H1 (cell line): ENCODE results near the gene CPHXL2. TPM values are rescaled to one million over a fixed set of nuclear protein-coding genes. Genes with fewer than 3 reads are reported as not detected.

Experiments used
- CTCF ChIA-PET: fragments of 300-600 bp; sonication (Branson Sonifier 250); formaldehyde crosslinking; loops from one replicate; lab custom pipeline; 2021; ENCODE audit not compliant: partially characterized antibody; lab: Charles Lee
- POLR2A ChIA-PET: fragments of 300-600 bp; sonication (Branson Sonifier 250); formaldehyde crosslinking; loops from one replicate; lab custom pipeline; 2021; ENCODE audit warnings: inconsistent platforms; ENCODE audit not compliant: partially characterized antibody; lab: Charles Lee
- DNase-seq, 2 experiments: peaks; one replicate each; pipeline versions ENCODE4 v3.0.0 to v3.0.0-alpha.2; 2010 to 2022; ENCODE audit warnings: low spot score in 2 of 2, low read depth in 1 of 2, mixed read lengths in 1 of 2
- FAIRE-seq: peaks from 2 replicates; lab custom pipeline; 2011; peaks lifted over from hg19 to GRCh38; lab: Jason Lieb, UNC
- H2AFZ ChIP-seq: 2 replicates; pipeline ENCODE4 v1.8.1; 2012; ENCODE audit warnings: low read length, inconsistent platforms
- H2AK5ac ChIP-seq: 2 replicates; pipeline ENCODE4 v1.6.1; 2013; ENCODE audit warnings: low read depth, low read length
- H2BK120ac ChIP-seq: replicated peaks from 2 replicates; pipeline ENCODE3; 2013; ENCODE audit warnings: low read depth, low read length, inconsistent platforms
- H2BK12ac ChIP-seq: 2 replicates; pipeline ENCODE4 v1.6.1; 2013; ENCODE audit warnings: low read depth, low read length
- H2BK15ac ChIP-seq: 2 replicates; pipeline ENCODE4 v1.6.1; 2013; ENCODE audit warnings: low read length
- H2BK20ac ChIP-seq: 2 replicates; pipeline ENCODE4 v1.6.1; 2013; ENCODE audit warnings: low read length
- H2BK5ac ChIP-seq: 2 replicates; pipeline ENCODE4 v1.6.1; 2013; ENCODE audit warnings: low read depth, low read length
- H3K14ac ChIP-seq: 2 replicates; pipeline ENCODE4 v1.6.1; 2013; ENCODE audit warnings: inconsistent platforms; ENCODE audit not compliant: insufficient read length
- H3K18ac ChIP-seq: 2 replicates; pipeline ENCODE4 v1.6.1; 2013; ENCODE audit warnings: low read length; ENCODE audit errors: extremely low read depth
- H3K23ac ChIP-seq: 2 replicates; pipeline ENCODE4 v1.6.1; 2013; ENCODE audit warnings: inconsistent platforms; ENCODE audit not compliant: insufficient read length
- H3K23me2 ChIP-seq: 2 replicates; pipeline ENCODE4 v1.6.1; 2013; ENCODE audit warnings: low read depth, low read length
- H3K27ac ChIP-seq: 2 replicates; pipeline ENCODE4 v1.6.1; 2011; ENCODE audit warnings: low read depth, low read length, inconsistent platforms
- H3K27me3 ChIP-seq, 4 experiments: replicated peaks in 1 of 4; 1 replicate in 1 of 4; 2 replicates in 3 of 4; pipeline versions ENCODE4 v1.6.1 to v1.8.1; 2011 to 2013; ENCODE audit warnings: low read length in 3 of 4, mild to moderate bottlenecking in 3 of 4, inconsistent platforms in 2 of 4, mixed read lengths in 2 of 4, moderate library complexity in 1 of 4; ENCODE audit not compliant: control insufficient read depth in 3 of 4, insufficient read depth in 3 of 4; ENCODE audit errors: extremely low read depth in 1 of 4
- H3K36me3 ChIP-seq, 4 experiments: 2 replicates each; pipeline versions ENCODE4 v1.6.1 to v1.8.1; 2011 to 2013; ENCODE audit warnings: mild to moderate bottlenecking in 4 of 4, low read length in 3 of 4, moderate library complexity in 2 of 4, control low read depth in 1 of 4, inconsistent platforms in 1 of 4; ENCODE audit not compliant: insufficient read depth in 4 of 4, control insufficient read depth in 2 of 4
- H3K4ac ChIP-seq: replicated peaks from 2 replicates; pipeline ENCODE3; 2013; ENCODE audit warnings: low read length, low read depth, mixed read lengths, inconsistent platforms; ENCODE audit not compliant: insufficient read length
- H3K4me1 ChIP-seq, 4 experiments: replicated peaks in 1 of 4; 1 replicate in 1 of 4; 2 replicates in 3 of 4; pipeline versions ENCODE4 v1.6.1 to v1.8.1; 2011 to 2013; ENCODE audit warnings: low read length in 3 of 4, inconsistent platforms in 2 of 4, mixed read lengths in 1 of 4; ENCODE audit not compliant: insufficient read depth in 4 of 4, control insufficient read depth in 3 of 4
- H3K4me2 ChIP-seq, 2 experiments: 2 replicates each; pipeline versions ENCODE4 v1.6.1 to v1.8.1; 2011 to 2013; ENCODE audit warnings: low read depth in 2 of 2, low read length in 2 of 2, control low read depth in 1 of 2, inconsistent platforms in 1 of 2, mild to moderate bottlenecking in 1 of 2; ENCODE audit not compliant: insufficient read depth in 1 of 2
- H3K4me3 ChIP-seq, 4 experiments: fragments of 200-600, 300-600 bp in 1 of 4; sonication (generic), shearing (Covaris generic), sonication (Bioruptor Twin) in 1 of 4; 2 replicates each; pipeline versions ENCODE4 v1.5.1 to v1.8.1; 2011 to 2016; ENCODE audit warnings: low read length in 4 of 4, low read depth in 3 of 4, control low read depth in 2 of 4, inconsistent platforms in 2 of 4, mild to moderate bottlenecking in 2 of 4, mixed read lengths in 1 of 4, moderate library complexity in 1 of 4; ENCODE audit not compliant: insufficient read depth in 2 of 4; ENCODE audit errors: extremely low read depth in 1 of 4
- H3K56ac ChIP-seq: replicated peaks from 2 replicates; pipeline ENCODE3; 2013; ENCODE audit warnings: low read depth, mild to moderate bottlenecking, mixed read lengths, low read length, inconsistent platforms; ENCODE audit not compliant: insufficient read length
- H3K79me1 ChIP-seq: 2 replicates; pipeline ENCODE4 v1.6.1; 2013; ENCODE audit warnings: low read depth, low read length, control low read depth
- H3K79me2 ChIP-seq, 2 experiments: 2 replicates each; pipeline versions ENCODE4 v1.6.1 to v1.8.1; 2012 to 2013; ENCODE audit warnings: low read length in 2 of 2, mild to moderate bottlenecking in 2 of 2, inconsistent platforms in 1 of 2; ENCODE audit not compliant: insufficient read depth in 2 of 2, control insufficient read depth in 1 of 2
- H3K9ac ChIP-seq, 4 experiments: replicated peaks in 1 of 4; 1 replicate in 1 of 4; 2 replicates in 3 of 4; pipeline versions ENCODE4 v1.6.1 to v1.8.1; 2011 to 2013; ENCODE audit warnings: low read depth in 3 of 4, low read length in 3 of 4, control low read depth in 2 of 4, mild to moderate bottlenecking in 2 of 4, moderate library complexity in 2 of 4, inconsistent platforms in 1 of 4; ENCODE audit errors: extremely low read depth in 1 of 4
- H3K9me3 ChIP-seq, 2 experiments: 2 replicates each; pipeline versions ENCODE4 v1.6.1 to v1.8.1; 2012 to 2013; ENCODE audit warnings: mild to moderate bottlenecking in 2 of 2, moderate library complexity in 2 of 2, control low read depth in 1 of 2, inconsistent platforms in 1 of 2, low read depth in 1 of 2, low read length in 1 of 2, mixed read lengths in 1 of 2; ENCODE audit not compliant: insufficient read depth in 2 of 2
- H4K20me1 ChIP-seq, 2 experiments: replicated peaks in 1 of 2; 2 replicates each; pipeline versions ENCODE3 to v1.8.1; 2011 to 2013; ENCODE audit warnings: inconsistent platforms in 2 of 2, low read length in 2 of 2, mild to moderate bottlenecking in 1 of 2; ENCODE audit not compliant: insufficient read depth in 2 of 2, control insufficient read depth in 1 of 2
- H4K5ac ChIP-seq: 2 replicates; pipeline ENCODE4 v1.6.1; 2013; ENCODE audit warnings: low read length, low read depth, mixed read lengths, inconsistent platforms; ENCODE audit not compliant: insufficient read length
- H4K8ac ChIP-seq: 2 replicates; pipeline ENCODE4 v1.8.0; 2013; ENCODE audit warnings: mild to moderate bottlenecking, moderate library complexity, low read length, inconsistent platforms; ENCODE audit not compliant: insufficient read depth; ENCODE audit errors: extremely low read depth
- H4K91ac ChIP-seq: replicated peaks from 2 replicates; pipeline ENCODE3; 2013; ENCODE audit warnings: low read length, mixed read lengths, inconsistent platforms; ENCODE audit not compliant: insufficient read length
- POLR2A ChIP-seq, 2 experiments: IDR thresholded peaks; 1 replicate in 1 of 2; 2 replicates in 1 of 2; pipeline ENCODE4 v1.6.1; 2011; ENCODE audit warnings: low read depth in 2 of 2, low read length in 2 of 2, mild to moderate bottlenecking in 2 of 2; ENCODE audit errors: control extremely low read depth in 1 of 2
- ZNF274 ChIP-seq: IDR thresholded peaks from 2 replicates; pipeline ENCODE4 v1.7.0; 2012; ENCODE audit warnings: low read length, borderline replicate concordance; ENCODE audit errors: extremely low read depth
- WGBS, 2 experiments: shearing (Covaris generic) in 1 of 2; methylation state at CpG; one replicate each; pipeline versions ENCODE4 v1.1.6 to v1.1.7; 2013 to 2015; ENCODE audit warnings: low lambda C conversion rate in 2 of 2, mixed read lengths in 2 of 2, inconsistent platforms in 1 of 2, low coverage in 1 of 2, missing lambda C conversion rate in 1 of 2; ENCODE audit not compliant: insufficient replicate concordance in 2 of 2, insufficient coverage in 1 of 2, insufficient read length in 1 of 2; ENCODE audit errors: extremely low coverage in 1 of 2, missing lambda C conversion rate in 1 of 2; 5-methylcytosine and 5-hydroxymethylcytosine counted together
- polyA plus RNA-seq, 7 experiments: library from polyadenylated mRNA; depleted of rRNA in 3 of 7; stranded (reverse) in 5 of 7; unstranded in 2 of 7; fragments of >200 nt in 5 of 7; fragments of 200-250 nt in 2 of 7; gene quantifications; 1 replicate in 5 of 7; 2 replicates in 1 of 7; 4 replicates in 1 of 7; pipeline versions ENCODE4 v1.2.1 to v1.2.3, GENCODE V29; 2011 to 2013; ENCODE audit warnings: missing spikeins in 2 of 7, mixed read lengths in 2 of 7
- total RNA-seq: library from RNA; stranded (reverse); fragmentation: NEBNext Ultra II Directional; extraction: Animal tissue kit (Norgen Biotek cat#: 25700); gene quantifications from 2 replicates; pipeline ENCODE4 v1.2.1, GENCODE V29; 2021

Gene CPHXL2
- total and polyA plus RNA-seq, 2 of the 8 experiments (the other 6 are each of a cell fraction or from before 2014, with no cell fraction given) = not detected

DNA sequence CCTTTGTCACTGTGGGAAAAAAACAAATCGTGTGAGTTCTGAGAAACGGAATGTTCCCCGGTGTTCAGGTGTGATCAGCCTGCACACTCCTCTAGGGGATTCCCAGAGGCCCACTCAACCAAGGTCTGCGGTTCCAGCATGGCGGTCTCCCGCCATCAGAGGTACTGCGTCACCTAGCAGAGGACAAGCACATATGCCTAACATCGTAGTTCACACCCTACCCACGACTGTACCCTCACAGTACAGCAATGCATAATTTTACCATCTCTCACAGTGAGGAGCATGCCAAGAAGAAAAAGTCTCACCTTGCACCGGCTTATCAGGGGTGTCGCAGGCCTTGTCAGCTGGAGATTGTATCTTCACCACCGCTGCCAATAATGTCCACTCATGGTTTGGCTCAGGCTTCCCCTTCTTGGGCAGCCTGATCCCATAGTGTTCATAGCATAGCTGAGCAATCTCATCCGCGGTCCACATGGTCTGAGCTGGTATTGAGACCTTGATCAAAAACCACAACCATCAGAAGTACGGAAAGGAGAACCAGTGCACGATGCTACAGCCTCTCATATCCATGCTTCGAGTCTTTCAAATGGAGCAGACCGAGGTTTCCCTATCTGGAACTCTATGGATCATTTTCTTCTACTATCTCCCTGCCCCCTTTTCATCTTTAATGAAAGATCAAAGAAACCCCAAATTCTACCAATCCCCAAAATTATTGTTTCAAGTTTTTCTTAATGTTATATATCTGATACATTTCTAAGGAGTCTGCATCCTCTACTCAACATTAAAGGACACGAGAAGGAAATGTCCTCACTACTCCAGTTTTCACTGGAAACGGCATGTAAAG is 56.3 kb downstream of the CPHXL2 start:
- Histone ChIP-seq H2BK5ac (no peak overlapping the region), H3K18ac (no peak overlapping the region), H3K27ac (no peak overlapping the region), H2BK120ac (no peak overlapping the region), H3K4ac (no peak overlapping the region), H3K4me3 (no peak overlapping the region), H3K4me2 (no peak overlapping the region), H3K14ac (no peak overlapping the region), H4K8ac (no peak overlapping the region; the same call in 1 of the 2 replicates), H3K56ac (no peak overlapping the region), H3K79me2 (peaks cover 0 to 6% of the 10 kb centered on the region in 2 experiments; a peak in 1 of 4 replicates), H3K23ac (no peak overlapping the region), H3K9me3 (no peaks in the 10 kb centered on the region), H4K20me1 (peaks cover 0 to 1% of the 10 kb centered on the region in 2 experiments), H2BK20ac (no peak overlapping the region), H2AFZ (no peak overlapping the region), H3K9ac (no peak overlapping the region; a peak in 1 of 7 replicates), H3K79me1 (no peaks in the 10 kb centered on the region; the same call in 1 of the 2 replicates), H3K36me3 (peaks cover 4 to 43% (median 27%) of the 10 kb centered on the region in 4 experiments), H3K27me3 (no peaks in the 10 kb centered on the region), H4K91ac (no peak overlapping the region), H2AK5ac (no peak overlapping the region), H4K5ac (no peak overlapping the region), H2BK12ac (no peak overlapping the region), H3K23me2 (peaks cover 6% of the 10 kb centered on the region), H2BK15ac (no peak overlapping the region), H3K4me1 (peaks cover 0 to 9% (median 4%) of the 10 kb centered on the region in 4 experiments; a peak in 5 of 7 replicates)
- ChIA-PET POLR2A (interaction anchor here (0.9 to 1.7 kb wide), 3 partner anchors 14 to 103 kb away, joined by 4 to 6 read pairs (median 5); no protein-coding TSS in a partner anchor), CTCF (interaction anchor here (0.6 to 4.3 kb wide), 13 partner anchors 8 to 424 kb away, joined by 3 to 22 read pairs (median 4); no protein-coding TSS in a partner anchor)
- 89% methylated on average over 20 of the region's 20 CpGs; no CpG with 5 or more reads in 1 of the 2 experiments for WGBS, 2 experiments
- TF ChIP-seq ZNF274 = no peak
- TF ChIP-seq POLR2A (IDR thresholded peaks at IDR 0.05; ENCODE audit: control extremely low read depth in 1 of 2, low read depth in 2 of 2, low read length in 2 of 2) = 0 out of 3 replicates have a peak, but pooled peaks of 1 of the 2 experiments have one; percentile 20
- no peak for DNase-seq
- FAIRE-seq = no peak
